IMR-90 (cell line): Measurements from ENCODE around the gene VGLL2. TPM values are rescaled to one million over a fixed set of nuclear protein-coding genes. Genes with fewer than 3 reads are reported as not detected.

Experiments used
- microRNA-seq, 2 experiments: library from miRNA; stranded (forward) in 1 of 2; unstranded in 1 of 2; fragments of 10-50 nt in 1 of 2; fragments of <30 nt in 1 of 2; gene quantifications in 1 of 2; microRNA quantifications in 1 of 2; one replicate each; pipeline versions ENCODE3 to v1.1.0; 2013 to 2020; ENCODE audit not compliant: insufficient read depth in 1 of 2, insufficient read length in 1 of 2, unreplicated experiment in 1 of 2
- polyA plus RNA-seq, 3 experiments: library from polyadenylated mRNA; depleted of rRNA; stranded (reverse); fragments of >200 nt; gene quantifications; 2 replicates each; pipeline ENCODE4 v1.2.3, GENCODE V29; 2012; ENCODE audit warnings: low replicate concordance in 1 of 3
- small RNA-seq, 5 experiments: library from RNA; depleted of rRNA; stranded (forward); fragments of <200 nt; gene quantifications; one replicate each; pipeline ENCODE3, GENCODE V24; 2012
- total RNA-seq: library from RNA; depleted of rRNA; stranded (reverse); fragments of >200 nt; gene quantifications from 2 replicates; pipeline ENCODE4 v1.2.3, GENCODE V29; 2012; rRNA removed

Gene VGLL2
- total and polyA plus RNA-seq, 2 of the 4 experiments (the other 2 are of a cell fraction) = not detected

Small RNAs within 50 kb of the gene (microRNA-seq; reads per million reads assigned to microRNA genes)
- not detected for gene RN7SKP18 (ENCODE audit: insufficient read depth, insufficient read length)

Small RNAs within 50 kb of the gene (small RNA-seq; reads per million reads assigned to genes)
- 0 reads per million in 5 experiments for gene RN7SKP18

Other genes with a start within 250 kb of the VGLL2 start
- gene ROS1, start 160.4 kb downstream of the VGLL2 start, total RNA-seq = under 0.01 TPM in 2 replicates
- 0.03 TPM in 1 of 2 replicates, not detected in the other for gene ROS1, start 160.4 kb downstream of the VGLL2 start, polyA plus RNA-seq (2012; rRNA removed)
- gene DCBLD1, start 217.1 kb downstream of the VGLL2 start, total RNA-seq = 27.8 and 30.0 TPM in 2 replicates
- gene DCBLD1, start 217.1 kb downstream of the VGLL2 start, polyA plus RNA-seq (2012; rRNA removed) = 20.1 and 21.1 TPM in 2 replicates